Measurements from ENCODE around the gene RCBTB2. TPM values are rescaled to one million over a fixed set of nuclear protein-coding genes. Genes with fewer than 3 reads are reported as not detected.

RCBTB2 gene
- total RNA-seq, 2 experiments from 2014 or later: 2.7 to 3.0 TPM

DNA sequence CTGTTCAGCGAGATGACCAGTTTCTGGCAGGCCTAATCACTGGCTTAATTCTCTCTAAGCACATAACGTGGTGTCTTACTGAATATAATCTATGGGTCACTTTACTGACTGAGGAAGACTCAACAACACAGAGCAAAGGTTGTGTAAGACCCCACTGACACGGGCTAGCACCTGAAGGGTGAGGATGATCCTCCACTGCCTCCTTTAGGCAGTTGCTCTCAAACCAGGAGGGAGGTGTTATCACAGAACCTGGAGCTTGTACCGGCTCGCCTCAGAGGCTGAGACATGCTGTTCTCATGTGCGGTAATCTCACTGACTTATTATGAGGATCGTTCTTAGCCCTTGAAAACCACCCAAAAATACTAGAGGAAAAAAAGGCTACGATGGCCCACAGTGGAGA, 28.3 kb downstream of the RCBTB2 start:
- POLR2A ChIA-PET: interaction anchor here (0.9 to 1.5 kb wide), 2 partner anchors 11 to 13 kb away, joined by 3 read pairs; no protein-coding TSS in a partner anchor
- CTCF ChIA-PET: no interaction called here

DNA sequence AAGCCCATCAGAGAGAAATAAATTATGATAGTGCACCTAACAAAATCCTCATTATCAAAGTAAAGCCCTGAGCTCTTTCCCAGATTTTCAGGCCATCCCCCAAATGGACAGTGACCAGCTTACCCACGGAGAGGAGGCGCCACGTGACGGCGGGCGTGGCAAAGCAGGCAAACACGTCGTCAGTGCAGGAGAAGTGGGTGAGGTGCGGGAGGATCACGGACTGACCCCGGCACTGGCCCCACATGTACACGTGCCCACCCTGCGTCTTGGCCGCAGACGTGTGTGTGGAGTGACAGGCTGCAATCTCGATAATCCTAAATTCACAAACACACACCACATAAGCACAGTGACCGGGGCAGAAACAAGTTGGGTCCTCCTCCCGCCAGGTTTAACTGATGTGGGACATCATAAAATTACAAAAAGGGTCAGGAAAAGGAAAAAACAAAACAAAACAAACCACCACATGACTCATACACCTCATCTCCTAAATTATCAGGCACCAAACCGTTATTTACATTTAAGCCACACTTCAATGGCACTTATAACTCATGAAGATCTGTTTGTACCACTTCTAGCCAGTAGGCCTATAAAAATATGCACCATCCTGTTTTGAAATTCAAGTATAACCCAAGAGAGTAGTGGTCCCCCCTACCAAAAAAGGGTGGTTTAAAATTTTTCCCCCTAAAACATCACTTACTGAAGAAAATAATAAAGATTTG, 30.1 kb downstream of the RCBTB2 start:
- ChIA-PET CTCF (no interaction called here), POLR2A (interaction anchor here (0.5 kb wide), 1 partner anchor 44 kb away, joined by 5 read pairs; no protein-coding TSS in a partner anchor)

DNA sequence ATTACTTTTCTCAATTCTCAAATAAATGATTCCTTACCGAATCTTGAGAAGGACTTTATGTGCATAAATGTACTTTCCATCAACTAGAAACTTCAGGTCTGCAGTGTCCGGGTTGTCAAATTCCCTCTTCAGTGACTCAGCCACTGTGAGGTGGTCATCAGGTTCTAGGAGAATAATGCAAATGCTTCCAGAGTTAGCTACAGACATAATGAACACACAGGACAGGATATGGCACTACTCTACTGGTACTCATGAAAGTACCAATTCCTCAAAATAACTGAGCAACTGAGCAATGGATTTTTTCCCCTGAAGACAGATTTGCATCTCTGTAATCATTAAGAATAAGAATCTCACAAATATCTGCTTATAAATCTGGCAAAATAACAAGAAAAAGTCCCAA, 31.2 kb downstream of the RCBTB2 start:
- POLR2A ChIA-PET: no interaction called here
- CTCF ChIA-PET: no interaction called here

DNA sequence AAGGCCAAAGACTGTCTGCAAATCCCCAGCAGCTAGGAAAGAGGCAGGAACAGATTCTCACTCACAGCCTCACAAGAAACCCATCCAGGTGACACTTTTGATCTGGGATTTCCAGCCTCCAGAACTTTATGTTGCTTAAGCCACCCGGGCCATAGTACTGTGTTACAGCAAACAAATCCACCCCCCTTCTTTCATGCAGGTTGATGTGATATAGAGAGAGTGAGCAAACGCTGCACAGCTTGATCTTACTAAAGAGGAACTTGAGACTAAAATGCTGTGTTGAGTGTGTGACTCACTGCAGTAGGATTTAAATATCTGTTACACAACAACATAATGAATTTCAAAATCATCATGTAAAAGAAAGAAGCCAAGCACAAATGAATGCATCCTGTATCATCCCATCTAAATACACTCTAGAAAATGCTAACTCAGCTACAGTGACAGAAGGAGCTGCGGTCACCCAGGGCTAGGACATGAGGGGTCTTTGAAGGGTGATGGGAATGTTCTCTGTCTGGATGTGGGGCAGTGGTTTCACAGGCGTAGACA, 32.2 kb downstream of the RCBTB2 start:
- CTCF ChIA-PET: no interaction called here
- POLR2A ChIA-PET: no interaction called here

DNA sequence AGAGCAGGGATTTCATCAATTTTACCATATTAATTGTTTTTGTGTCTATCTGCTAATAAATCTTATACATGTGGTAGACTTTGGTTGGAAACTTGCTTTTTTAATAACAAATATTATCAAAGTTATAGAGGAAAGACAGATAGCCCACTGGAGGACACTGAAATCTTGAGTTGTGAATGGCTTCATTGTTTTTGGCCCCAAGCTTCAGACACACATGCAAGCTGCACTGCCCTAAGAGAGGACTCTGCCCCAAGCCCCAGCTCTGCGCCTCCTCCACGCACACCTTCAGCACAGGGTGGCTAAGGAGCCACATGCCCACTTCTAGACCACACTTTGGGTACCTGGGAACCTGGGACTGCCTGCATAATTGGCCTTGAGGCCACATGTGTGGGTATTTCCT, 35.2 kb downstream of the RCBTB2 start:
- POLR2A ChIA-PET: no interaction called here

DNA sequence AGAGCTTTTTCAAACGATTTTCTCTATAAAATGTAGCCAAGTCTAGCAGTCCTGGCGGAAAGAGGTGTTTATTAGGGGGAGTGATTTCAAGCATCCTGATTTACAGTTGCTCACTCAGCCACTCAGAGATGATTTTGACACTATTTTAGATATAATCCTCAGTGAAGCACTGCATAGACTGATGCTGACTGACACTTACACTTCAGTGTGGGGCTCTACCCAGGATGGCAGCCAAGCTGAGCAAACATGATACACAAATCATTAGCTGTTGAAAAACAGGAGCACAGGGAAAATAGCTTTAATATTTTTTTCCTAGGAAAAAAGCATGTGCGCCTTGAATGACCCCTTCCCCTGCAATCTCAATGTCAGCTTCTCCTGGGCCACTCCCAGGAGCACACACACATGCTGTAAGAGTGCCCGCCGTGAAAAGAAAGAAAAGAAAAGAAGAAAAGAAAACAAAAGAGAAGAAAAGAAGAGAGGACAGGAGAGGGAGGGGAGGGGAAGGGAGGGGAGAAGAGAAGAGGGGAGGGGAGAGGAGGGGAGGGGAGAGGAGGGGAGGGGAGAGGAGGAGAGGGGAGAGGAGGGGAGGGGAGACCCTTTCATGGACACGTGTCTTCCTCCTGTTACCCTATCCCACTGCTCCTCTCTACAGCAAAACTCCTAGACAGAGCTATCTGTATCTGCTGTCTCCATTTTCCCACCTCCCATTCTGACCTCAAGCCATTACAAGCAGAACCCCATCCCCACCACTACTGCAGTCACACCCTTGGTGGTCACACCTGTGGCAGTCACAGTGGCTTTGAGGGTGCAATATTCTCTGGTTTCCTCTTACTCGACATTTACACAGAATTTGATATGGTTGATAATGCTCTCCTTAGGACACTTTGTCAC, 36.4 kb downstream of the RCBTB2 start:
- ChIA-PET POLR2A (no interaction called here), CTCF (no interaction called here)

More for the DNA sequence above, 35.2 kb downstream of the RCBTB2 start:
- CTCF ChIA-PET: interaction anchor here (0.7 kb wide), 1 partner anchor 247 kb away, joined by 3 read pairs; no protein-coding TSS in a partner anchor

DNA sequence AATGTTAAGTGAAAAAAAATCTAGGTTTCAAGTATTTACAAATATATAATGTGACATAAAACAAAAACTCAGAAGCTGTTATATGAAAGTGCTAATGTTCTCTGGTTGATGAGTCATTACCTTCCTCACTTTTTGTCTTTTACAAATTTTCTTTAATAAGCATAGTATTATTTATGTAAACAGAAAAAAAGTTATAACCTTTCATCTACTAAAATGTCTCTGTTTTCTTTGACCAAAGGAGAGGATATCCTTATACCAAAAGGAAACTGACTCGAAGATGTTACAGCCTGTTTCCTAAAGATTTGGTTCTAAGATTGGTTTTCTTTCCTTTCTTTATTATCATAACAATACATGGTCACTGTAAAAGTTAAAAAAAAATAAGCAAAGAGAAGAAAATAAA, 38.0 kb downstream of the RCBTB2 start:
- ChIA-PET CTCF (interaction anchor here (1.0 kb wide), 1 partner anchor 97 kb away, joined by 4 read pairs; no protein-coding TSS in a partner anchor), POLR2A (no interaction called here)

DNA sequence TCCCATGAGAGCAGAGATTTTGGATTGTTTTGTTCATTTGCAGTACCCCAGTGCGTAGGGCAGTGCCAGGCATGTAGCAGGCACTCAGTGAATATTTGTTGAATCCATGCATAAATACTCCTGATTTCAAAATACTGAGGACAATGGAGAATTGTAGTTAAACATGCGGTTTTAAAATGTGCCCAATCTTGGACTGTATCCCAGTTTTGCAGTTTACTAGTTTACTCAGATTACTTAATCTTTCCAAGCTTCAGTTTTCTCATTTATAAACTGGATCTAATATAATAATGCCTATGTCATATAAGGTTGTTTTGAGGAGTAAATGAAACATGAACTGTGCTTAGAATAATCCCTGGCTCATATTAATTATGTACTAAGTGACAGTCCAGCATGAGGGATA, 39.0 kb downstream of the RCBTB2 start:
- ChIA-PET POLR2A (interaction anchor here (1.4 kb wide), 1 partner anchor 12 kb away, joined by 3 read pairs; no protein-coding TSS in a partner anchor), CTCF (no interaction called here)

DNA sequence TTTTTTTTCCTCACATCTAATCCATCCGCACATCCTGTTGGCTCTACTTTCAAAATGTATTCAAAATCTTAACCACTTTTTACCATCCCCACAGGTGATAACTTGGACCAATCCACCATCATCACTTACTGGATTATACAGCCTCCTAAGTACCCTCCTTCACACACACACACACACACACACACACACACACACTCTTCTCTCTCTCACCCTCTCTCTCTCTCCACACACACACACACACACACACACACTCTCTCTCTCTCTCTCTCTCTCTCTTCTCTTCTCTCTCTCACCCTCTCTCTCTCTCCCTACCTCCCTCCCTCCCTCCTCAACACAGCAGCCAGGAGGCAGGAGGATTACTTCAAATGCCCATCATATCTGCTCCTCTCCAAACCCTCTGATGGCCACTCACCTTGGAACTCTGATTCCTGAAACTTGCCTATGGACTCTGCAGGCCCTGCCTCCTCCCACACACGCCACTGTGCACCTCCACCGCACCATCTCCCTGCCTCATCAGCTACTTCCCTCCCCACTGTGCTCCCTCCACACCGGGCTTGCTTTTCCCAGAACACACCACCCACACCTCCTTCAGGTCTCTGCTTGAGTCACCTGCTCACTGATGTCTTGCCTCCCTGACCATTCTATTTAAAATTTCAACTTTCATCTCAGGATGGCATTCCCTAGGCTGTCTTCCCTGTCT, 39.7 kb downstream of the RCBTB2 start:
- ChIA-PET POLR2A (interaction anchor here (1.4 kb wide), 1 partner anchor 12 kb away, joined by 3 read pairs; no protein-coding TSS in a partner anchor), CTCF (no interaction called here)

DNA sequence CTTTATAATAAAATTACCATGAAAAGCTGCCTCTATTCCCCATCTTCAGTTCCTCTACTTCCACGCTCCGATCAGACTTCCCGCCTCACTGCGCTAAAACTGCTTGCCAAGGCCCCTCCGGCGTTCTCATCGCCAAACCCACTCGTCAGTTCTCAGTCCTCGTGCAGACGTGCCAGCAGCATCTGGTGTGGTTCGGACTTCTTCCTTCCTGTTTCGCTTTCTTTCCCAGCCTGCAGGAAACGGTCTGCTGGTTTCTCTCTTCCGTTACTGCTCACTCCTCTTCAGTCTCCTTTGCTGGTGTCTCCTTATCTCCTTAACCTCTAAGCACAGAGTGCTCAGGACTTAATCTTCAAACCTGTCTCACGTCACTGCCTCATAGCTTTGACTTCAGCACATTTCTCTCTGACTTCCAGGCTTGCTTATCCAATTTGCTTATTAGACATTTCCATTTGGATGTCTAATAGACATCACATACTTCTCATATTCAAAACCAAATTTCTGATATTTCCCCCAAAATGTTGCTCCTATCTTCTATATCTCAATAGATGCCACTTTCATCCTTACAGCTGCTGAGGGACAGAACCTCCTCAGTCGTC, 40.3 kb downstream of the RCBTB2 start:
- ChIA-PET CTCF (no interaction called here), POLR2A (interaction anchor here (0.8 to 1.4 kb wide), 2 partner anchors 12 to 13 kb away, joined by 3 read pairs; no protein-coding TSS in a partner anchor)

DNA sequence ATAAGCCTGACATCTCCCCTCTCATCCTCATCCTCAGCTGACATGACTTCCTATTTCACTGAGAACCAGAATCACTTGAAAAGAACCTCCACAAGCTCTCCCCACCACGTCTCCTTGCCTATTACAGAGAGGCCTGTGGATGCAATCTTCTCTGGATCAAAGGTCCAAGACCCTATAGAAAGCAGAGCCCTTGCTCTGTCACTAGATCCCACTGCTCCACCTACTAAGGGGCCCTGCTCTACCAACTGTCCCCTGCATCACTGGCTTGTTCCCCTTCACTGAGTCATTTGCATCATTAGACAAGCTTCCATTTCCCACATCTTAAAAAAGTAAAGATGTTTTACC, 40.8 kb downstream of the RCBTB2 start:
- ChIA-PET CTCF (no interaction called here), POLR2A (interaction anchor here (0.8 kb wide), 1 partner anchor 13 kb away, joined by 3 read pairs; no protein-coding TSS in a partner anchor)

DNA sequence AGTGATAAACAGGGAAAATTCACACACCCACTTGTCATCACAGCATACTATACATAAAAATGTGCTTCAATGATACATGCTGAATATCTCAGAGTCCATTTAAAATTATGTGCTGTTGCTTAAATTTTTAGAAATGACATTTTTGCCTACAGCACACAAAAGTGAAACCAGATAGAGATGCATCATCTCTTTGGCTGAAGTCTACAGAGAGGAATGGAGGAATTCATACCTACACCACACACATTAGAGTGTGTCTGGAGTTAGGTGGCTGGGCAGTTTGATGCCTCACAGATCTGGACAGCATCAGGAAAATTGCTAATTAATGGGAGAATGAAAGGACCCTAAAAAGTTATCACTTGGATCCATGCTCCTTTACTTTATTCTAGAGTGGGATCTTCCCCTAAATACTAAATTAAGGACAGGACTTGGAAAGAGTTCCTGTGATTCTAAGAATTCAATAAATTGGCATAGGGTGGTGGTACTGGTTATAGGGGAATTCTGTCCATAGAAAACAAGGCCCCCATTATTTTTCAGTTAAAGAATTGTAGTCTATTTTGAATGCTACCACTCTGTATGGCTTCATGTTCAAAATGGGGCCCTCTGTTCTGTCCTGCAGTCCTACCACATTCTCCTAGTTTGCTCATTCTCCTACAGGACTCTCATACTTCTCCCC, 41.3 kb downstream of the RCBTB2 start:
- POLR2A ChIA-PET: interaction anchor here (0.8 kb wide), 1 partner anchor 13 kb away, joined by 3 read pairs; no protein-coding TSS in a partner anchor
- CTCF ChIA-PET: no interaction called here

DNA sequence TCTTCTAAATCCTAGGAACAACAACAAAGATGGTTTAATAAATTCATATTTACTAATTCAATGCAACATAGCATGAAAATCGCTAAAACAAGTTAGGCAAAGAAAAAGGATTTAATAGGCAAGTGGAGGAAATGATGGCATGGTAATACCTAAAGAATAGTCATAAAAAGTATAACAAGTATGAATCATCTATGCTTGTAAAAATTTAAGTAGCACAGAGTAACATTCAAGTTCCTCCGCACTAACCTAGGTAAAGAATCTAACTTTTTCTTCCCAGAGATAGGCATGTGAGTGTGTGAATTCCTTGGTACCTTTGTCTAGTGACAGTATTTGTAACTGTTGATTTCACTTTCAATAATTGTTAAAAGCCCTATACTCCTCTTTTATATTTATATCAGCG, 42.6 kb downstream of the RCBTB2 start:
- CTCF ChIA-PET: no interaction called here
- POLR2A ChIA-PET: no interaction called here

DNA sequence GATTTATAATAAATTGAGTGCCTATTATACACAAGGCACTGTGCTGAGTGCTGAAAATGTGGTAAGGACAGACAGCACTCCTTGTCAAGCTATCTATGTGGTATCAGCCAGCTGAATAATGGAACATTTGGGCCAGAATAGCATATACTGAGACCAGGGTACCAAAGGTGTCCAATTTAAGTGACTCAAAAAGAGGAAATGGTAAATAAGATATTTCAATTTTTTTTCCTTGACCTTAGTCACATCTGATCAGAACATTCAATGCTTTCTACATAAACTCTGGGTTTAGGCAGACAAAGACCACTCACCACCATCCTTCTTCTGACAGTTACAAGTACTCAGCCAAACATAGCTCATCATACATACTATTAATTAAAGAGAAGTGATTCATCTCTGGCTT, 43.2 kb downstream of the RCBTB2 start:
- ChIA-PET POLR2A (no interaction called here), CTCF (no interaction called here)

DNA sequence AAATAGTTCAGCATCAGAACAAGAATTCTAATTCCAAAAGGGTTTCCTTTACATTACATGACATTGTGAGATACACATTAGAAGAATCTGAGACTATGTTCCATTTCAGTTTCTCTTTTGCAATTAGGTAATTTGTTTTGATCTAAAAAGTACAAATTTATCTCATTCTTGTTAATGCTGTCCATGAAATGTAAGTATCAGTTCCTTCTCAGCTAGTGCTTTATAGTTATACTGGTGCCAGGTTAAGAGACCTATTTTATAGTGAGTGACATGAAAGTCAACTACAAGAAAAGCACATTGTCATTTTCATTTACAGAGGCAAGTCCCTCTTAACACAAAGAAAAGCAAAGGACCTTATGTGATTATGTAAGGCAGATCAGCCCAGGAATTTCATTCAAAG, 43.9 kb downstream of the RCBTB2 start:
- POLR2A ChIA-PET: no interaction called here
- CTCF ChIA-PET: no interaction called here

DNA sequence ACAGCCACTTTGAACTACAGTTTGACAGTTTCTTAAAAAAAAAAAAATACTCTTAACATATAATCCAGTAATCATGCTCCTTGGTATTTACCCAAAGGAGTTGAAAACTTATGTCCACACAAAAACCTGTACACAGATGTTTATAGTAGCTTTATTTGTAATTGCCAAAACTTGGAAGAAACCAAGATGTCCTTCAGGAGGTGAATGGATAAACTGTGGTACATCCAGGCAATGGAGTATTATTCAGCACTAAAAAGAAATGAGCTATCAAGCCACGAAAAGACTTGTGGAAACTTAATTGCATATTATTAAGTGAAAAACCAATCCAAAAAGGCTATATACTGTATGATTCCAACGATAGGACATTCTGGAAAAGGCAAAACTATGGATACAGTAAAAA, 44.9 kb downstream of the RCBTB2 start:
- POLR2A ChIA-PET: no interaction called here

DNA sequence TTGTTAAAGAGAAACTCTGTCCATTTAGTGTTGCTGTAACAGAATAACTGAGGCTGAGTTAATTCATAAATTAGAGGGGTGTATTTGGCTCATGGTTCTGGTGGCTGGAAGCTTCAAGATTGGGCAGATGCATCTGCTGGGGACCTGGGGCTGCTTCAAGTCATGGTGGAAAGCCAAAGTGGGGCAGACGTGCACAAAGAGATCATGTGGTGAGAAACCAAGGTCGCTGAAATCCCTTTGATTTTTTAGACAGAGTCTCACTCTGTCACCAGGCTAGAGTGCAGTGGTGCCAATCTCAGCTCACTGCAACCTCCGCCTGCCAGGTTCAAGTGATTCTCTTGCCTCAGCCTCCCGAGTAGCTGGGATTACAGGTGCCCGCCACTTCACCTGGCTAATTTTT, 46.0 kb downstream of the RCBTB2 start:
- POLR2A ChIA-PET: no interaction called here
- CTCF ChIA-PET: interaction anchor here (1.2 kb wide), 1 partner anchor 46 kb away, joined by 3 read pairs; the partner anchor contains the start of gene RCBTB2

More for the DNA sequence above, 44.9 kb downstream of the RCBTB2 start:
- CTCF ChIA-PET: no interaction called here

DNA sequence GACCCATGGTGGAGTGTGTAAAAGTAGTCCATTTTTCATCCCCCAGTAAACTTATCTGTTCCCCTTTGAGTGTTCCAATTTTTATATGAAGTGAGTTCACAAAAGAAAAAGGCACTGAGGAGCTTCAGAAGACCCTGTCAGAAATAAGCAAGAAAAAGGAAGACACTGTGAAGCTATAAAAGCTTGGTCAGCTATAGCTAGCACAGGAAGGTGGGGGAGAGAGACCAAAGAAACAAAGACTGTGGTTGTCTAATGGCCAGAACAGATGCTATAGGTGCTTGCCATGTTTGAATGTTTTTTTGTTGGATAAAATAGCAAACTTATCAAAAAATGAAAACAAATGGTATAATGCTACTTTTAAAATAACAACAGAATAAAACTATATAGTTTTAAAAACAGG, 46.5 kb downstream of the RCBTB2 start:
- ChIA-PET CTCF (interaction anchor here (1.2 kb wide), 1 partner anchor 46 kb away, joined by 3 read pairs; the partner anchor contains the start of gene RCBTB2), POLR2A (no interaction called here)

DNA sequence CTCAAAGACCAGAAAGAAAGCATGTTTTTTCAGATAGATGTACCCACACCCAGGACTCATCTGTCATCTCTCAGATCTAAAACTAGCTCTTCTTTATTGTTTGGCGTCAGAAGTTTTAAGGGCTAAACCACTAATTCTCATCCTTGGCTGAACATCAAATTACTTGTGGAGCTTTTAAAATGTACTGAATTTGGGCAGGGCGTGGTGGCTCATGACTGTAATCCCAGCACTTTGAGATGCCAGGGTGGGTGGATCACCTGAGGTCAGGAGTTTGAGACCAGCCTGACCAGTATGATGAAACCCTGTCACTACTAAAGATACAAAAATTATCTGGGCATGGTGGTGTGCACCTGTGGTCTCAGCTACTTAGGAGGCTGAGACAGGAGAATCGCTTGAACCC, 47.4 kb downstream of the RCBTB2 start:
- ChIA-PET CTCF (no interaction called here), POLR2A (no interaction called here)

Data from activated CD8-positive, alpha-beta memory T cell treated with anti-CD3 and anti-CD28 coated beads for 36 hours (primary cell).